ENCODE measurements around the gene RND3.

DNA sequence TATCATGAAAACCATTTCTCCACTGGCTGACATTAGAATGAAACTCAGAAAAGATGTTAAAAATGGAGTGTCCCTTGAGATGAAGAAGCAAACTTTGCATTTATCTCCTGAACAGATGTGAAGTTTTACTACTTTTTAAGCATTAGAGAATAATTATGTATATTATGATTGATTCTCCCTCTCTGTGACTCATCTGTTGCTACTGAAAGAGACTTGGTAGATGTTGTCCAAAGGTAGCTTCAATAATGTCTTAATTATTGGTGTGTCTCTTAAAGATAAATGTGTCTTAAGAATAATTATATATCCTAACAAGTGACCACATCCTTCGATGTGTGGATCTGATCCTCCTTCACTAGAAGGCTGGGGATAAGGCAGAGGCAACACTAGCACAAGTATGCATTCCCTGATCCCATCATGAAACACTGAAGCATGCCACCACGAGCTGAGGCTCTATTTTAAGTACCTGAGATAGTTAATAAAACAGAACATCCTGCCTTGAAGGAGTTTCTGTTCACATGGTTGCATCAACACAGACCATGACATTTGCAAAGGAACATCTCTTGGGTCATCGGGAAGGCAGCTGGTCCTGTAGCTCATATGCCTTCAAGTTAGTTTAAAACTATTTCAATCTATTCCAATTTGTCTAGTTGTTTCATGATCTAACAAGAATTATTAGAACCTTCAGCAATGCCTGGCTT lies 15.5 kb downstream of the RND3 start:
- TF ChIP-seq, protein P1, sequence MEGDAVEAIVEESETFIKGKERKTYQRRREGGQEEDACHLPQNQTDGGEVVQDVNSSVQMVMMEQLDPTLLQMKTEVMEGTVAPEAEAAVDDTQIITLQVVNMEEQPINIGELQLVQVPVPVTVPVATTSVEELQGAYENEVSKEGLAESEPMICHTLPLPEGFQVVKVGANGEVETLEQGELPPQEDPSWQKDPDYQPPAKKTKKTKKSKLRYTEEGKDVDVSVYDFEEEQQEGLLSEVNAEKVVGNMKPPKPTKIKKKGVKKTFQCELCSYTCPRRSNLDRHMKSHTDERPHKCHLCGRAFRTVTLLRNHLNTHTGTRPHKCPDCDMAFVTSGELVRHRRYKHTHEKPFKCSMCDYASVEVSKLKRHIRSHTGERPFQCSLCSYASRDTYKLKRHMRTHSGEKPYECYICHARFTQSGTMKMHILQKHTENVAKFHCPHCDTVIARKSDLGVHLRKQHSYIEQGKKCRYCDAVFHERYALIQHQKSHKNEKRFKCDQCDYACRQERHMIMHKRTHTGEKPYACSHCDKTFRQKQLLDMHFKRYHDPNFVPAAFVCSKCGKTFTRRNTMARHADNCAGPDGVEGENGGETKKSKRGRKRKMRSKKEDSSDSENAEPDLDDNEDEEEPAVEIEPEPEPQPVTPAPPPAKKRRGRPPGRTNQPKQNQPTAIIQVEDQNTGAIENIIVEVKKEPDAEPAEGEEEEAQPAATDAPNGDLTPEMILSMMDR (IDR thresholded peaks at IDR 0.05; ENCODE audit: borderline replicate concordance, extremely low read depth, low read length, poor library complexity, severe bottlenecking), result no peak
- no peak for TF ChIP-seq EZH2 (IDR thresholded peaks at IDR 0.05; ENCODE audit: borderline replicate concordance, low read depth, low read length, severe bottlenecking)

All from DND-41 (cell line).